GM19395 (cell line): ENCODE measurements around the gene PFDN6.
A peak's percentile ranks its signal among the peaks of the same experiment; 100 is the strongest.

Experiments
- ATAC-seq: cut with Tn5 transposase; IDR thresholded peaks from one replicate; pipeline ENCODE4 v1.9.1; 2021; ENCODE audit warnings: mild to moderate bottlenecking, moderate library complexity; ENCODE audit not compliant: unreplicated experiment

The PFDN6 gene

DNA sequence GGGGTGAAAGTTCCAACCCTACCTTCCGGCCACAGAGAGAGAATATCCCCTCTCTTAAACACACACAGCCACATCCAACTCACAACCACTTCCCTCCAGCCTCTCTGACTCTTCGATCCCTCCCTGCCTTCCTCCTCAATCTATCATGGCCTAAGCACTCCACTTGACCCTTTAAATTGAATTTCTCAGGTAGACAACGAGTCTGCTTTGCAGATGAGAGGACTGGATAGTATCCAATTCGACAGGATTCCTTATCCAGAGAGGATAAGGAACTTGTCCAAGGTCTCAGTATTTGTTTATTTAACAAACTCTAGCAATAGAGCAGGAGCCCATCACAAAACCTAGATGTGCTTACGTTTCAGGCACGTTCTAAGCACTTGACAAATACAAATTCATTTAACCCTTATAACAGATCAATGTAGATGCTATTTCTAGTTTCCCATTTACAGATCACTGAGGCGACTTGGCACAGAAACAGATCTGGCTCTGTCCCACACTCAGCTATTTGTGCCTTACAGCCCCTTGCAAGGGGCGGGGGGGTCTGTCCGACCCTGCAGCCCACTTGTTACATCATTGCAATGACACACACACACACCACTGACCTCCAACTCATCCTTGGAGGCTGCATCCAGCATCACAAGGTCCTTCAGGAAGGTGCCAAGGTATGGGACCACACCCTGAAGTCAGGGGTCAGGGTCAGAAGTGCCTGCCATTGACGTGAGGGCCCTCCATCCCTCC is 4.9 kb downstream of the PFDN6 start:
- ATAC-seq = no peak

DNA sequence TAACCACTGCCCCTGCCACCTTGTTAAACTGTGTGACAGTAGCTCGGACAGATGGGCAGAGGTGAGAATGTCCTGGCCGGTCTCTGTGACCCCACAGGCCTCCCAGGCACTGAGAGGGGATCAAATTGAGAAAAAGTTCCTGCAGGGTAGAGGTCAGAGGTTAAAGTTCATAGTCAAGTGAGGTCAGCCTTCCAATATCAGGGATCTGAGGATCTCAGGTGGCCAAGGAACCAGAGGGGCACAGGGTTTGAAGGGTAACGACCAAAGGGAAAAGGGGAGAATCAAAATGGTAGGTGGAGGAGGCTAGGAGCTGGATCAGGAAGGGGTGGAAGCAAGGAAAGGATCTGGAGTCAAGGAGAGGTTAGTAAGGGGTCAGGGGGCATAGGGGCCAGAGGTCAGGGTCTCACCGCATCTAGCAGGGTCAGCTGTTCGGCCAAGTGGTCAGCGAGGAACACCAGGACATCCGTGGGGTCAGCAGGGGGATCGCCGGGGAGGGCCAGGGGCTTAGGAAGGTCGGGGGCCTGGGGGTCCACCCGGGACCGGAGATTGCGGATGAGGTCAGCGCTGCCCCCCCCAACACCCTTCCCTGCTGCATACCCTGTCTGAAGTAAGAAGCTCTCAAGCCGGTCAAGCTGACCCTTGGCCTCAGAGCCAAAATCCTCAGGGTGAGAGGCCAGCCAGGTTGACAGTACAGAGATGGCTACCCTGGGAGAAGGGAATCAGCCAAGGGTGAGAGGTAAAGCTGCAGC is 6.4 kb downstream of the PFDN6 start:
- no peak for ATAC-seq

- no peak for ATAC-seq
Measured at GRCh38 chr6:33296797-33297405, 7.5 kb downstream of the PFDN6 start.

GRCh38 chr6:33297406-33297955 is 8.1 kb downstream of the PFDN6 start:
- no peak for ATAC-seq

DNA sequence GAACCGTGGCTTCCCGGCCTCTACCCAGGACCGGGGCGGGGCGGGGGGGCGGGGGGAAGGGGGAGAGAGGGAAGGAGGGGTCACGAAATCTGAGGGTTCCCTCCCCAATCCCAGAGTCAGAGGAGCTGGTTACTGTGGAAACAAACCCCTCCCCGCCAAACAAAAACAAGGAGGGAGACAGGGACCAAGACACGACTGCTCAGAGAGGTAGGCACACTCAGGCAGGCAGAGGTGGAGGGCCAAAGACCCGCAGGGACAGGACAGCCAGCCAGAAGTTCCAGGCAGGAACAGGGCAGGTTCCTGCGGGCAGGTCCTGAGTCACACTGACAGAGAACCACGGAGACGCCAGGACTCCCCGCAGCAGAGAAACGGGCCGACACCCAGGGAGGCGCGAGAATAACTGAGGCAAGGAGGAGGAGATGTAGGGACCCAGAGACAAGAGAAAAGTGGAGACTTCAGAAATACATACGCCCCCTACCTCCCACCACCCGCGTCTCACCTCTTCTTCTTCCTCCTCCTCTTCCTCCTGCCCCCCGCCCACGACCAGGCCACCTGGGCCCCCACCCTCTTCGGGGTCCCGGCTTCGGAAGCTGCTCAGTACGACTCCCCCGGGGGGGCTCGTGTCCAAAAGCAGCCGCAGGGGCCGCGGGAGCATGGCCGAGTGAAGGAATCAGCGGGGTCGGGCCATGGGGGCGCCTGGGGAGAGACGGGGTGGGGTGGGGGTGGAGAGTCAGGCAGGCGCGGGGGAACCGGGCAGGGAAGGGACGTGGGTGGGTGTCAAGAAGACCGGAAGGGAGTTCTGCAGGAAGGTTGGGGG is 8.8 kb downstream of the PFDN6 start:
- no peak for ATAC-seq

GRCh38 chr6:33298773-33299236 is 9.4 kb downstream of the PFDN6 start, which contains the start of gene RGL2:
TSS of gene RGL2 (minus strand) at chr6:33298942. CDS start at chr6:33298610, 332 bp downstream.
- peak; percentile 38 for ATAC-seq

DNA sequence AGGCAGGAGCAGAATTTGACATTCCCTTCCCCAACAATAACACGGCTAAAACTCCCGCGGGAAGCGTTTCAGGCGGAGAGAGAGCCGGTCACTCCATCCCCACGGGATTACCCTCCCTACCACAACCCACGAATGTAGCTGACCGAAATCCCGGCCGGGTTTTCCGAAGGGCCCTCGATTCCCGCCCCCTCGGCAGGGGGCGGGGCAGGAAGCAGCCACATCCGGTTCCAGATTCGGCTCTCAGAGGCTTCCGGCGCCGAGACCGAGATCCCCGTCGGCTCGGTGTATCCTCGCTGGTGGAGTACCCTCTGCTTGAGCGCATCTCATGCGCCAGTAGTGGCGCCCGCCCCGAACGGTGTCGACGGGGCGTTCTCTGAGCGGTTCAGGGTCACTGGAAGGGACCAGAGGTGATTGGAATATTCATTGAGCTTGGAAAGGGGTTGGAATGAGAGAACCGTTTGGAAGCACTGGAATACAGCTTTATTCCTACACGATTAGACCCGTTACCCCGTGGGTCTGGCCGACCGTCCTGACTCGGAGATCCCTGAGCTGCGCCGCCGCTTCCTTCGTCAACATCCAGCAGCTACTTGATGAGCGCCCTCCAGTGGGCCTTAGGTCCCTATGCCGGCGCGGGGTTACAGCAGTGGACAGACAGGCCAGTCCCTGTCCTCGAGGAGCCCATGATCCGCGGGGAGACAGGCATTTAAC is 10.0 kb downstream of the PFDN6 start:
- ATAC-seq = peak; percentile 73

DNA sequence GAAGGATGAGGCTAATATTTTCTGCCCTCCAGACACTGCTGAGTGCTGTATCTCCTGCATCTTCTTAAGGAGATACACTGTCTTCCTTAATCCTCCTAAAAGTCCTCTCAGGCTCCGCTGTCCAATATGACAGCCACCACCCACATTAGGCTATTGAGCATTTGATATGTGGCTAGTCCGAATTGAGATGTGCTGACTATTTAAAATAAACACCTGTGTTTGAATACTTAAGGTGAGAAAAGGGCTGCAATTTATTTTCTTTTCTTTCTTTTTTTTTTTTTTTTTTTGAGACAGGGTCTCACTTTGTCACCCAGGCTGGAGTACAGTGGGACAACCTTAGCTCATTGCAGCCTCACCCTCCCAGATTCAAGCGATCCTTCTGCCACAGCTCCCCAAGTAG is 12.5 kb downstream of the PFDN6 start:
- ATAC-seq = no peak

DNA sequence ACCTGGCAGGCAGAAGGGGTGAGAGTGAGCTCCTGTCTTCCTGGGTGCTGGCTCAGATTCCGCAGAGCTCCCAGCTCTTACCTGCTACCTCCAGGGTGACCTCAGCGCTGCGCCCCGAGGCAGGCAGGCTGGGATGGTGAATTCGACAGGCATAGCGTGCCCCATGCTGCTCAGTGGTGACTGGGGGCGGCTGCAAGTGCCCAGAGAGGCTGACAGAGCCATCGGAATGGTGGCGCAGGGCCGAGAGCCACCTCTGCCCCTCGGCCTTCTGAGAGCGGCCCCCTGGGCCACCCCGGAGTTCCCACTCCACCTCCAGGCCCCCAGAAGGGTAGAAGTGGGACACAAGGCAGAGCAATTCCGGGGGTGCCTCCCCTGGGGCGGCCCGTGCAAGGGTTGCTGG is 14.8 kb downstream of the PFDN6 start:
- ATAC-seq = no peak

- no peak for ATAC-seq
Measured at GRCh38 chr6:33305052-33305451, 15.7 kb downstream of the PFDN6 start.

GRCh38 chr6:33306356-33306755 is 17.0 kb downstream of the PFDN6 start:
- no peak for ATAC-seq

DNA sequence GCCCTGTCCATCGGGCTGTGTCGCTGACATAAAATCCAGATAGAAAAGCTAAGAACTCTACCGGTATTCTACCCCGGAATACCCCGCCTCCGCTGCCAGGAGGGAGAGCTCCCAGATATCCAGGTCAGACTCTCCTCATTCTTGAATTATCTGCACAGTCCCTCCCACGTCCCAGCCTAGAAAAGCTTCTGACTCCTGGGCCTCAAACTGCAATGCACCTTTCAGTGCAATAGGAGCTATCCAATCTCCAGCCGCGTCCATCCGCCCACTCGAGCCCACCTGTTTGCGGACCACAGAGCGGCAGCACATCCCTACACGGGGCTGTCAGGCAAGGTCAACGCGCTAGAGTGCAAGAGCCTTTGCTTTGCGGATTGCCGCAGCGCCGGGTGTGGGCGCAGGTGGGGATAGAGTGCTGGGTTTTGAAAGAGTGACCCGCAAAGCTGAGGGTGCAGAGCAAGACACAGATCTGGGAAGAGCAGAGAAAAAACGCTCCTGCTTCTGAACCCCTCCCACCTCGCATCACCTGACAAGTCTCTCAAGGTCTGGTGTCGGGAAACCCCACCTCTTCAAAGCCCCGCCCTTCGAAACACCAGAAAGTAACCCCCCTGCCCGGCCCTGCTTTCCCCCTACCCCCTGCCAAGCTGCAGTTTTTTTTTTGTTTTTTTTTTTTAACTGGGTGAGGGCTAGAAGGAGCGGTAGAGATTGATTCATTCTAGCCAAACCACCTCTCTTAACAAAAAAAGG is 23.1 kb downstream of the PFDN6 start:
- peak; percentile 39 for ATAC-seq

DNA sequence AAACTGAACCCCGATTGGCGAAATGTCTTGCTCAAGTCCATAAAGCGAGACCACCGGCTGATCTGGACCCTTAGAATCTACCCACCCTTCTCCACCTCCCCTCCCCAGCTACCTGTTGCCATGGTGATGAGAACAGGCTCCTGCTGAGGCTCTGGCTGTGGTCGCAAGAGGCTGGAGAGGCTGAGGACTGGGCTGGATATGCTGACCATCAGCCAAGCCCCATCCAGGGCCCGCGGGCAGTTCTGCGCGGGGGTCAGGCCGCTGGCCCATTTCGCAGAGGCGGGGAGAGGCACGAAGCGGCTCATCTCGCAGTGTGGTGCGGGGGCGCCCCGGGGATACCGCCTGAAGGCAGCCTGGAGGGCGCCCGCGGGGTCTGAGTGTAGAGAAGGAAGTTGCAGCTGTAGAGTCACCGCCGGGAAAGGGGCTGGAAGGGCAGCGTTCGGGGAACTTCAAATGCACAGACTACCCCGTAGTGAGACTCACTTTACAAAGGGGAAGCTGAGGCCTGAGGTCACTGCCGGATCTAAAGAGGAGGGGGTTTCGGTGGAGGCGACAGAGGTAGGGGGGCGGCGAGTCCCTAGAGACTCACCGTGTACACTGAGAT is 23.8 kb downstream of the PFDN6 start:
- ATAC-seq = peak; percentile 2

- peak; percentile 50 for ATAC-seq
Measured at GRCh38 chr6:33313709-33314514, 24.5 kb downstream of the PFDN6 start, which contains the start of gene TAPBP. TSS of gene TAPBP (minus strand) at chr6:33314078. CDS start at chr6:33314041, 37 bp downstream.

DNA sequence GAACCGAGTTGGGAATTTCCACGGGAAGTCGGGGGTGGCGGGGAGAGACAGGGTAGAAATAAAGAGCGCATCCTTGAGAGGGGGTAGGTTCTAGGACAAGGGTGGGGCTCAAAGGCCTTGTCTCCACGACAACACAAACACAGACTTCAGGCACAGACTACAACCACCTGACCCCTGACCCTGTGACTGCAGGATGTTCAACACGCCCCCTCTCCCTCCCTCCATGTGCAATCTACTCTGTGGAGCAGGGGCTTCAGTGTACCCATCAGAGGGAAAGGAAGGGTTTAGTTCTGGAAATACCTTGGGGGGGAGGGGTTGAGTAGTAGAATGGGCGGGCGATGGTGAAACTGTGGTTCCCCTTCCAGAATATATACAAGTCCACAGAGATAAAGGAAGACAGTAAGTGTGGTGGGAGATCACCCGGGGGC is 25.1 kb downstream of the PFDN6 start:
- no peak for ATAC-seq

DNA sequence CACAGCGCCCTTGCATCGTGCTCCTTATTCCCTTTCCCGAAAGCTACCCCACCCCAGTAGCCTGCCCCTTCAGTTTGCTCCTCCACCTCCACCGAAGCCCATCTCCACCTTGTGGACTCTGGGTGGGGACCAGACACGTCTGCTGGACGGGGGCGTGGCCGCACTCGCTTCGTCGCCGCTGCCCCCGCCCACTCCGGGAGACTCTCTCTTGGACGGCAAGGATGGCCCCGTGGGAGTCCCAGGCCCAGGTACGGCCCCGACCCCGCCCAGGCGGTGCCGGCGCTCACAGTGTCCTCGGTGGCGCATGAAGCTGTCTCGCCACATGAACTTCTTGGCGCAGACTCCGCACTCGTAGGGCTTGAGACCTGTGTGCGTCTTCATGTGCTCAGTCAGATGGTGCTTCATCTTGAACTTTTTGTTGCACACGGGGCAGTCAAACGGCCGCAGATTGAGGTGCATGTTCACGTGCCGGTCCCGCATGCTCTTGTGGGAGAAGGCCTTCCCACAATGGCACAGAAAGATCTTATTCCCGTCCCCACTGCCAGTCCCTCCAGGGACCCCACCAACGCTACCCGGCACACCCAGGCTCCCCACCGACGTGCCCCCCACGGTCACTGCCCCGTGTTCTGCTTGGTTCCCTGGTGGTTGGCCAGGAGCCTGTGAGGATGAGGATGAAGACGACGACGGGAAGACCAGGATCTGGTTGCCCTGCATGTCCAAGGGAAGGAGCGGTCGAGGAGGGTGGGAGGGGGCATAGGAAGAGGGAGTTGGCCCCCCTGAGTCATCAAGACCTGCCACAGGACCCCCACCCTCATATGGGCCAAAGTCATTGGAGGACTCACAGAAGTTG is 25.8 kb downstream of the PFDN6 start:
- no peak for ATAC-seq
